Muscle layer of colon (tissue), 2 donors: ENCODE data around the gene TGM6.

Source experiments
- H3K27ac ChIP-seq: one replicate; pipeline ENCODE4 v1.7.0; 2013; ENCODE audit warnings: low read depth, mild to moderate bottlenecking, low read length, moderate library complexity
- H3K27me3 ChIP-seq, 2 donors: one replicate each; pipeline ENCODE4 v1.7.0; 2013; ENCODE audit warnings: low read length in 2 of 2, mild to moderate bottlenecking in 2 of 2; ENCODE audit not compliant: insufficient read depth in 2 of 2, control insufficient read depth in 1 of 2
- H3K36me3 ChIP-seq: one replicate; pipeline ENCODE4 v1.7.0; 2013; ENCODE audit warnings: mild to moderate bottlenecking, low read length; ENCODE audit not compliant: insufficient read depth
- H3K4me1 ChIP-seq: one replicate; pipeline ENCODE4 v1.7.0; 2013; ENCODE audit warnings: mild to moderate bottlenecking, low read length; ENCODE audit not compliant: insufficient read depth
- H3K4me3 ChIP-seq, 2 donors: one replicate each; pipeline ENCODE4 v1.7.0; 2013; ENCODE audit warnings: low read length in 2 of 2, low read depth in 1 of 2, mild to moderate bottlenecking in 1 of 2, moderate library complexity in 1 of 2
- H3K9ac ChIP-seq: one replicate; pipeline ENCODE4 v1.7.0; 2013; ENCODE audit warnings: low read length
- H3K9me3 ChIP-seq: one replicate; pipeline ENCODE4 v1.7.0; 2013; ENCODE audit warnings: mild to moderate bottlenecking, low read length
- donor health status: abdominal sarcoma.
- donor health status: Adenocarcinoma of cecum.

The TGM6 gene

GRCh38 chr20:2386516-2387179, 5.9 kb downstream of the TGM6 start:
- no peak overlapping the region for H3K4me3 ChIP-seq
- no peaks in the 10 kb centered on the region for H3K27me3 ChIP-seq
- no peaks in the 10 kb centered on the region for H3K9me3 ChIP-seq
- H3K27ac ChIP-seq = no peak overlapping the region
- no peaks in the 10 kb centered on the region for H3K4me1 ChIP-seq
- H3K36me3 ChIP-seq = no peaks in the 10 kb centered on the region
- H3K9ac ChIP-seq = no peak overlapping the region

DNA sequence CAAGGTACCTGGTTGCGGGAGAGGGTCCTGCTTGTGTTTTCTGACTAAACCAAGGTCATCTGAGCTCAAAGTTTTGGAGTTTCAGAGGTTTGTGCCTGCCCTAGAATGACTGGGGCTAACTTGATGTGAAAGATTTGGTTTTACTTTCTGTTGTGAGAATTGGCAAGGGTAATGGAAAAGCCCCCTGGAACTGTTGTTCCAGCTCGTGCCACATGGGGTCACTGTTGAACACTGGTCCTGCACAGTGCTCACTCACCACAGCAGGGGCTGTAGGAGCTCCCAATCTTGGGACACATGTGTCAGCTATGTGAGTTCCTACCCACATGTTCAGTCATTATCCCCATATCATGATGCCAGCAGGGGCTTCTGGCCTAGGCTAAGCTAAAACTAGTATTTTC, 6.5 kb downstream of the TGM6 start:
- H3K4me1 ChIP-seq = no peaks in the 10 kb centered on the region
- no peak overlapping the region for H3K4me3 ChIP-seq
- no peaks in the 10 kb centered on the region for H3K36me3 ChIP-seq
- H3K27ac ChIP-seq = no peak overlapping the region
- H3K9ac ChIP-seq = no peak overlapping the region
- no peaks in the 10 kb centered on the region for H3K9me3 ChIP-seq
- H3K27me3 ChIP-seq = no peaks in the 10 kb centered on the region

DNA sequence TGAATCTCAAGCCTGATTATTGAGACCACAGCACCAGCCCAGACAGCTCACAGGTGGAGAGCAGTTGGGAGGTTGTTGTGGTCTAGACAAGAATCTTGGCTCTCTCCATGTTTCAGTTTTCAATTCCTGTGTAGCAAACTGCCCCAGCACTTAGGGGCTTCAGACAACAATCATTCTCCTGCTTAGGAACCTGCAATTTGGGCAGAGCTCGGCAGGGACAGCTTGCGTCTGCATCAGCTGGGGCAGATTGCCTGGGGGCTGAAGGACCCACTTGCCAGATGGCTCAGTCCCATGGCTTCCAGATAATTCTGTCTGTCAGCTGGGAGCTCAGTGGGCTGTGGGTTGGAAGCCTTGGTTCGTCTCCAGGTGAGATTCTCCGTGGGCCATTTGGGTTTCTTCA, 6.9 kb downstream of the TGM6 start:
- no peaks in the 10 kb centered on the region for H3K9me3 ChIP-seq
- no peak overlapping the region for H3K27ac ChIP-seq
- H3K36me3 ChIP-seq = no peaks in the 10 kb centered on the region
- no peak overlapping the region for H3K9ac ChIP-seq
- no peaks in the 10 kb centered on the region for H3K27me3 ChIP-seq
- H3K4me1 ChIP-seq = no peaks in the 10 kb centered on the region
- H3K4me3 ChIP-seq = no peak overlapping the region

- Histone ChIP-seq H3K27me3 (no peaks in the 10 kb centered on the region), H3K9me3 (no peaks in the 10 kb centered on the region), H3K4me3 (no peak overlapping the region), H3K9ac (no peak overlapping the region), H3K4me1 (no peaks in the 10 kb centered on the region), H3K36me3 (no peaks in the 10 kb centered on the region), H3K27ac (no peak overlapping the region)
These were observed 10.4 kb downstream of the TGM6 start for GRCh38 chr20:2390951-2391675.

DNA sequence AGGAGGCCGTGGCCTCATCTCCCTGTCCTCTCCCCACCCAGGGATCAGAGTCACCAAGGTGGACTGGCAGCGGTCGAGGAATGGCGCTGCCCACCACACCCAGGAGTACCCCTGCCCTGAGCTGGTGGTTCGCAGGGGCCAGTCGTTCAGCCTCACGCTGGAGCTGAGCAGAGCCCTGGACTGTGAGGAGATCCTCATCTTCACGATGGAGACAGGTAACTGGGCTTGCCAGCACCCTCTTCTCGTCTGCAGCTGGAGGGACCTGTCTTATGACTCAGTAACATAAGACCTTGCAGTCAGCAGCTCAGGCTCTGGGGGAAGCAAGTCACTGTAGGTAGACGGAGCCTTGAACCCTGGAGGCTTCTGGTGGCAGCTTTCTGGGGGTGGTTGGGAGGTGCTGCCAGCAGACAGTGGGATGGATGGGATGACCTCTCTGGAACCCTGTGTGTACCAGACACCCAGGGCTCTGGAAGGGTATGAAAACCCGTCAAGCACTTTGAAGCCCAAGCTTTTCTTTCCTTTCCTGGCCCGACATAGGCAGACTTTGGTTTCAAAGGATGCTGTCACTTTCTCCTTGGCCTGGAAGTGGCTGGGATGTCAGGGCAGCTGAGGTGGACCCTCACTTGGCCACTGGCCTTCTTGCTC, 13.8 kb downstream of the TGM6 start:
- Histone ChIP-seq H3K9ac (no peak overlapping the region), H3K4me1 (no peaks in the 10 kb centered on the region), H3K27me3 (no peaks in the 10 kb centered on the region), H3K4me3 (no peak overlapping the region), H3K9me3 (no peaks in the 10 kb centered on the region), H3K36me3 (no peaks in the 10 kb centered on the region), H3K27ac (no peak overlapping the region)

- no peak overlapping the region for H3K9ac ChIP-seq
- H3K4me1 ChIP-seq = no peaks in the 10 kb centered on the region
- H3K27ac ChIP-seq = no peak overlapping the region
- H3K9me3 ChIP-seq = no peaks in the 10 kb centered on the region
- H3K36me3 ChIP-seq = no peaks in the 10 kb centered on the region
- no peak overlapping the region for H3K4me3 ChIP-seq
- no peaks in the 10 kb centered on the region for H3K27me3 ChIP-seq
These were observed 14.4 kb downstream of the TGM6 start for GRCh38 chr20:2395136-2395535.

DNA sequence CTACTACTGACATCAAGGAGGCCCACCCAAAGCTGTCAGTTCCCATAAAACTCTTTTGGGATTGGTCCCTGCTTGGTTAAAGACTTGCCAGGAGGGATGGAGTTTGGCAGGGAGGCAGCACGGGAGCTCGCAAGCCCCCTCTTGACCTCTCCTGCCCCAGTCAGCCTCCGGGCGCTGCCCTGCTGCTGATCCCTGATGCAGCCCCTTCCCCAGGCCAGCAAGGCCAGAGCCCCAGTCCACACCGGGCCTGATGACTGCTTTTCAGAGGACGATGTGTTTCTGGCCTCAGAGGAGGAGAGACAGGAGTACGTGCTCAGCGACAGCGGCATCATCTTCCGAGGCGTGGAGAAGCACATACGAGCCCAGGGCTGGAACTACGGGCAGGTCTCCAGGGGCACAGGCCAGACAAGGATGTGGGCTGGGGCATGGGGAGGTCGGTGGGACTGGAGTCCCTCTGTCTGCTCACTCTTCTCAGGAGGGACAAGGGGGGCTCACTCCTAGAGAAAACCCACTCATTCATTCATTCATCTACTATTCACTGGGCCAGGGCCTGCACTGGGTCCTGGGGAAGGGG, 15.6 kb downstream of the TGM6 start:
- Histone ChIP-seq H3K9ac (no peak overlapping the region), H3K9me3 (no peaks in the 10 kb centered on the region), H3K27me3 (no peaks in the 10 kb centered on the region), H3K4me3 (no peak overlapping the region), H3K36me3 (no peaks in the 10 kb centered on the region), H3K4me1 (no peaks in the 10 kb centered on the region), H3K27ac (no peak overlapping the region)

DNA sequence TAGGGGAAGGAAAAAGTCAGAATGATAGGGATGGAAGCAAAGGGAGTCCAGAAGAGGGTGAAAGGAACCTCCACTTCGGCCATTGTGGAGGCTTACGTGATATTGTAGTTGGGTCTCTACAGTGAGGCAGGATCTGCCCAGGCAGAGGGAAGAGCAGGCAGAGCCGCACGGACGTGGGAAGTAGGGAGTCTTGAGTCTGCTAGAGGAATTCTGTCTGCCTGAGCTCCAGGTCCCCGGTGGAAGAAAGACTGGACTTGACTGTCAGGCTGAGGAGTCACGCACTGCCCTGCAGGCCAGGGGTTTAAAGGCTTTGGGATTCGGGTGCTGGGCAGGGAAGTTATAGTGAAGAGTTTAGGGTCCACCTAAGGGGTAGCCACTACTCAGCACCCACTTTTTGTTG, 16.4 kb downstream of the TGM6 start:
- no peaks in the 10 kb centered on the region for H3K4me1 ChIP-seq
- H3K4me3 ChIP-seq = no peak overlapping the region
- no peaks in the 10 kb centered on the region for H3K36me3 ChIP-seq
- H3K9me3 ChIP-seq = no peaks in the 10 kb centered on the region
- H3K27ac ChIP-seq = no peak overlapping the region
- no peak overlapping the region for H3K9ac ChIP-seq
- H3K27me3 ChIP-seq = no peaks in the 10 kb centered on the region

DNA sequence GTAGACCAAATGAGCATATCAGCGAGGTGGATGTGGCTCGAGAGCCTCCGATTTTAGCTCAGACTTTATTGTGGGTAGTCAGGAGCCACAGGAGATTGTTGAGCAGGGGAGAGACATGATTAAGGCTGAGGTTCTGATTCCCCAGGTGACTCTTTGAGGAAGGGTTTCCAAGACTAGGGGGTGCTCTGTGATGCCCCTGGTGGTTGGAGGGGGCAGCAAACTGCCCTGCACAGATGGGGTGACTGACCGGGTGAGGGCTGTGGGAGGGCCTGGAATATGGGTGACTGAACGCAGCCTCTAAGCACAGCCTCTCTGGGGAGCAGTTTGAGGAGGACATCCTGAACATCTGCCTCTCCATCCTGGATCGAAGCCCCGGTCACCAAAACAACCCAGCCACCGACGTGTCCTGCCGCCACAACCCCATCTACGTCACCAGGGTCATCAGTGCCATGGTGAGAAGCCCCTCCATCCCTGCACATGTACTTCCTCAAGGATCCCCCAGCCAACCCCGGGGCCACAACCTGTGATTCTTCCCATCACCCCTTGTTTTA, 17.0 kb downstream of the TGM6 start:
- Histone ChIP-seq H3K27me3 (no peaks in the 10 kb centered on the region), H3K4me3 (no peak overlapping the region), H3K4me1 (no peaks in the 10 kb centered on the region), H3K9me3 (no peaks in the 10 kb centered on the region), H3K9ac (no peak overlapping the region), H3K36me3 (no peaks in the 10 kb centered on the region), H3K27ac (no peak overlapping the region)

DNA sequence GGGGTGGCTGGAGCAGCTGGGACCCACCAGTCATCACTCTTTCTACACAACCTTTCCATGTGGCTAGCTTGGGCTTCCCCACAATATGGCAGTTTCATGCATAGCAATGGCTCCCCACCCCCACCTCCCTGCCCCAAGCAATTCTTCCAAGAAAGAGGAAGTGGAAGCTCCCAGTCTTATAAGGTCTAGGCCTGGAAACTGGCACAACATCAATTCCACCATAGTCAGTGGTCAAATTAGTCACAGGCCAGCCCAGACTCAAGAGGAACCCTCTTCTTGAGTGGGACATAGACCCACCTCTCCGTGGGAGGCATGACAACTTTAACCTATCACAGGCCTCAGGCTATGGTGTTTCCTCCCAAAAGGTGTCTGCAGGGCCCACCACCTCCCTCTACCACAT, 17.7 kb downstream of the TGM6 start:
- Histone ChIP-seq H3K27me3 (no peaks in the 10 kb centered on the region), H3K9ac (no peak overlapping the region), H3K4me1 (no peaks in the 10 kb centered on the region), H3K36me3 (no peaks in the 10 kb centered on the region), H3K4me3 (no peak overlapping the region), H3K9me3 (no peaks in the 10 kb centered on the region), H3K27ac (no peak overlapping the region)

DNA sequence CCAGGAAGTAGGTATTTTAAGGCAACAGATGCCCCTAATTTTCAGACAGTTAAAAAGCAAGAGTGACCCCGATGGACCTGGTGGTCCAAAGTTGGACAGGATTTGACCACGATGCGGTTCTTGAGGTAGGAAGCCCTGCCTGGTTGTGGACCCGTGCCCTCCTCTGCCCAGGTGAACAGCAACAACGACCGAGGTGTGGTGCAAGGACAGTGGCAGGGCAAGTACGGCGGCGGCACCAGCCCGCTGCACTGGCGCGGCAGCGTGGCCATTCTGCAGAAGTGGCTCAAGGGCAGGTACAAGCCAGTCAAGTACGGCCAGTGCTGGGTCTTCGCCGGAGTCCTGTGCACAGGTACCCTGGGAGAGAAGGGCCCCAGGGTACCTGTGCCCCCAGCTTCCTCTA, 18.7 kb downstream of the TGM6 start:
- H3K4me3 ChIP-seq = no peak overlapping the region
- no peak overlapping the region for H3K27ac ChIP-seq
- H3K9me3 ChIP-seq = no peaks in the 10 kb centered on the region
- no peaks in the 10 kb centered on the region for H3K27me3 ChIP-seq
- H3K9ac ChIP-seq = no peak overlapping the region
- no peaks in the 10 kb centered on the region for H3K4me1 ChIP-seq
- H3K36me3 ChIP-seq = no peaks in the 10 kb centered on the region
